ENCODE results near the gene CAMTA1.

DNA sequence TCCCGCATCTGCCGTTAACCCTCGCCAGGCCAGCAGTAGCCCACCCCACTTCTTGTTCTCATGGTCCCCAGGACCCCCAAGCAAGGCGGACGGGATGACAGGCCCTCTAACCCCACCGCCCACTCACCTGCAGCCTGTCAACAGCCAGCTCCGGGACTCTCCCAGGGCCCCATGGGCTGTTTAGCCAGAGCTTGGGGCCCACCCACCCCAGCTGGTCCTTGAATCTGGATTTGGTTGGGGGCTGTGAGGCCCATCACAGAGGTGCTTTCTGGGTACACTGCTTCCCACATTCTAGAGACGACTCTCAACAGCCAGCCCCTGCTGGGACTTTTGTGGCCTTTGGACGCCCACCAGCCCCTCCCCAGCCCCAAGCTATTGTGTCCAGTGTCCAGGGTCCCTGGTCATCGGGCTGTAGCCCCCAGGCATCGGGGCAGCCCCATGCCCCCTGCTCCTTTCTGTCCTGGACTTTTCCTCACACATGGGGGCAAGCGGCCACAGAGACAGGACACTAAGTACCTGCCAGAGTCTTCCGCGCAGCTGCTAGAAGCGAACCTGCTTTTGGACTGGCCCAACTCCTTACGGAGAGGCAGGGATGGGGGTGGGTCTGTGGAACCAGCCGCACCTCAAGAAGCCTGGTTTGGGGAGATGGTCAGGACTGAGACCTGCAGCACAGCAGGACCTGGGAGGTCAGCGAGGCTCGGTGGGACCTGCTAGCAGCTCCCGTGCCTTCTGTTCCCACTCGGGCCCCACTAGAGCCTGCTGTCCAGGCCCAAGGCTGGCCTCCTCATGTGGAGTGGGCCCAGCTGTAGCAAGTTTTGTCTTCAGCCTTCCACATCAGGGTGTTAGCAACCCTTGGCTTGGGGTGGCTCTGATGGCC lies 777.7 kb downstream of the CAMTA1 start:
- no peak for TF ChIP-seq CTCF (IDR thresholded peaks at IDR 0.05; ENCODE audit: insufficient read depth, low read length, poor library complexity, severe bottlenecking)
- no peak for TF ChIP-seq EZH2phosphoT487 (conservative IDR thresholded peaks at IDR 0.05; ENCODE audit: low read length)

Measured in SU-DHL-6 (cell line).